B cell (primary cell): ENCODE data around the gene OCA2. TPM values are rescaled to one million over a fixed set of nuclear protein-coding genes. Genes with fewer than 3 reads are reported as not detected.
A peak's percentile ranks its signal among the peaks of the same experiment; 100 is the strongest.

ENCODE experiments used
- ATAC-seq: fragments of 200-7000 bp; cut with Tn5 transposase; one replicate; pipeline ENCODE4 v1.10.0; 2021; ENCODE audit warnings: low read depth, mild to moderate bottlenecking, moderate number of reproducible peaks, moderate library complexity
- CTCF ChIA-PET: fragments of 350-600 bp; sonication (Branson Sonifier 250); formaldehyde crosslinking; loops from one replicate; lab custom pipeline; 2021; ENCODE audit warnings: antibody characterized with exemption, inconsistent platforms; lab: Charles Lee
- POLR2A ChIA-PET: fragments of 350-600 bp; sonication (Branson Sonifier 250); formaldehyde crosslinking; loops from one replicate; lab custom pipeline; 2021; ENCODE audit warnings: antibody characterized with exemption; lab: Charles Lee
- DNase-seq: peaks from one replicate; pipeline ENCODE4 v3.0.0; 2013
- H2AFZ ChIP-seq: 2 replicates; pipeline ENCODE4 v1.6.1; 2012; ENCODE audit warnings: mild to moderate bottlenecking, low read depth, low read length; ENCODE audit not compliant: insufficient read depth, poor library complexity, severe bottlenecking
- H3K27ac ChIP-seq, 2 donors: 1 replicate in 1 of 2; 2 replicates in 1 of 2; pipeline ENCODE4 v1.5.1; 2012 to 2013; ENCODE audit warnings: low read length in 2 of 2, mild to moderate bottlenecking in 2 of 2, moderate library complexity in 1 of 2
- H3K27me3 ChIP-seq, 4 experiments: fragments of 200-600 bp in 1 of 4; sonication (generic) in 1 of 4; replicated peaks in 1 of 4; 1 replicate in 2 of 4; 2 replicates in 2 of 4; pipeline versions ENCODE4 v1.6.1 to v1.7.0; 2013 to 2016; ENCODE audit warnings: low read length in 3 of 4, mild to moderate bottlenecking in 2 of 4, mixed read lengths in 1 of 4, moderate library complexity in 1 of 4; ENCODE audit not compliant: insufficient read depth in 4 of 4, control insufficient read depth in 3 of 4; ENCODE audit errors: control extremely low read depth in 1 of 4
- H3K36me3 ChIP-seq, 2 experiments: replicated peaks in 1 of 2; 1 replicate in 1 of 2; 2 replicates in 1 of 2; pipeline versions ENCODE4 v1.6.1 to v1.7.1; 2013; ENCODE audit warnings: low read length in 1 of 2; ENCODE audit not compliant: insufficient read depth in 2 of 2, control insufficient read depth in 1 of 2; ENCODE audit errors: control extremely low read depth in 1 of 2, extremely low read depth in 1 of 2
- H3K4me1 ChIP-seq, 2 donors: fragments of 200-600 bp in 1 of 2; sonication (generic) in 1 of 2; 1 replicate in 1 of 2; 2 replicates in 1 of 2; pipeline versions ENCODE4 v1.5.1 to v1.6.1; 2013 to 2017; ENCODE audit warnings: low read length in 2 of 2; ENCODE audit not compliant: control insufficient read depth in 2 of 2, insufficient read depth in 2 of 2
- H3K4me2 ChIP-seq: replicated peaks from 2 replicates; pipeline ENCODE3; 2012; ENCODE audit warnings: mild to moderate bottlenecking, low read depth, low read length; ENCODE audit not compliant: poor library complexity, severe bottlenecking
- H3K4me3 ChIP-seq, 5 experiments: fragments of 200-600 bp in 1 of 5; sonication (generic) in 1 of 5; 1 replicate in 3 of 5; 2 replicates in 2 of 5; pipeline versions ENCODE4 v1.5.1 to v1.7.0; 2011 to 2016; ENCODE audit warnings: low read length in 4 of 5, mild to moderate bottlenecking in 4 of 5, low read depth in 2 of 5, control low read depth in 1 of 5, moderate library complexity in 1 of 5; ENCODE audit not compliant: insufficient read depth in 1 of 5; ENCODE audit errors: control extremely low read depth in 1 of 5, extremely low read depth in 1 of 5
- H3K79me2 ChIP-seq: fragments of 200-600 bp; sonication (generic); one replicate; pipeline ENCODE4 v1.6.0; 2016; ENCODE audit warnings: low read length; ENCODE audit not compliant: control insufficient read depth, insufficient read depth
- H3K9ac ChIP-seq: fragments of 200-600 bp; sonication (generic); 2 replicates; pipeline ENCODE4 v1.6.1; 2017; ENCODE audit warnings: mild to moderate bottlenecking, low read length, moderate library complexity
- H3K9me3 ChIP-seq, 3 donors: one replicate each; pipeline versions ENCODE4 v1.6.1 to v1.7.1; 2013; ENCODE audit warnings: low read length in 2 of 3; ENCODE audit not compliant: control insufficient read depth in 2 of 3, insufficient read depth in 1 of 3; ENCODE audit errors: control extremely low read depth in 1 of 3
- H4K20me1 ChIP-seq: 2 replicates; pipeline ENCODE4 v1.6.0; 2012; ENCODE audit warnings: mild to moderate bottlenecking, low read length; ENCODE audit not compliant: insufficient read depth, control insufficient read depth, poor library complexity, severe bottlenecking
- H3K27ac Mint-ChIP-seq: one replicate; pipeline ENCODE4 v1.8.0; 2021; ENCODE audit warnings: mixed read lengths
- H3K27me3 Mint-ChIP-seq: one replicate; pipeline ENCODE4 v1.8.0; 2021; ENCODE audit warnings: mixed read lengths
- H3K4me1 Mint-ChIP-seq: one replicate; pipeline ENCODE4 v1.8.0; 2021; ENCODE audit warnings: mixed read lengths
- H3K4me3 Mint-ChIP-seq: one replicate; pipeline ENCODE4 v1.8.0; 2021; ENCODE audit warnings: mixed read lengths
- H3K9me3 Mint-ChIP-seq: one replicate; pipeline ENCODE4 v1.8.0; 2022; ENCODE audit warnings: mixed read lengths; ENCODE audit not compliant: insufficient read depth
- EZH2 ChIP-seq: IDR thresholded peaks from 2 replicates; pipeline ENCODE4 v1.6.1; 2012; ENCODE audit warnings: borderline replicate concordance, low read depth, mild to moderate bottlenecking, moderate library complexity, low read length; ENCODE audit not compliant: insufficient read depth, poor library complexity, severe bottlenecking
- WGBS: methylation state at CpG from one replicate; pipeline ENCODE4 v1.1.5; 2013; ENCODE audit warnings: missing lambda C conversion rate; ENCODE audit not compliant: insufficient coverage; 5-methylcytosine and 5-hydroxymethylcytosine counted together
- intact Hi-C: fragments of 100-400 bp; cut with micrococcal nuclease; formaldehyde crosslinking; loops from one replicate; pipeline ENCODE4 v1.10.0; 2022
- polyA plus RNA-seq: library from polyadenylated mRNA; depleted of rRNA; stranded (reverse); fragments of >200 nt; gene quantifications from 2 replicates; pipeline ENCODE4 v1.2.3, GENCODE V29; 2012
- total RNA-seq, 2 donors: library from RNA; stranded (reverse); fragments of 120-200 nt in 1 of 2; gene quantifications; 1 replicate in 1 of 2; 2 replicates in 1 of 2; pipeline versions ENCODE4 v1.2.3 to v1.2.4, GENCODE V29; 2013 to 2022
- TF ChIP-seq, protein P1 (sequence below): fragments of 200-600 bp; IDR thresholded peaks from one replicate; pipeline ENCODE4 v1.8.0; 2022; ENCODE audit warnings: antibody characterized with exemption, mild to moderate bottlenecking

OCA2 gene
- total and polyA plus RNA-seq, 2 donors (not counting 1 experiment from before 2014, with no cell fraction given): 0.12 TPM; not detected in 1

DNA sequence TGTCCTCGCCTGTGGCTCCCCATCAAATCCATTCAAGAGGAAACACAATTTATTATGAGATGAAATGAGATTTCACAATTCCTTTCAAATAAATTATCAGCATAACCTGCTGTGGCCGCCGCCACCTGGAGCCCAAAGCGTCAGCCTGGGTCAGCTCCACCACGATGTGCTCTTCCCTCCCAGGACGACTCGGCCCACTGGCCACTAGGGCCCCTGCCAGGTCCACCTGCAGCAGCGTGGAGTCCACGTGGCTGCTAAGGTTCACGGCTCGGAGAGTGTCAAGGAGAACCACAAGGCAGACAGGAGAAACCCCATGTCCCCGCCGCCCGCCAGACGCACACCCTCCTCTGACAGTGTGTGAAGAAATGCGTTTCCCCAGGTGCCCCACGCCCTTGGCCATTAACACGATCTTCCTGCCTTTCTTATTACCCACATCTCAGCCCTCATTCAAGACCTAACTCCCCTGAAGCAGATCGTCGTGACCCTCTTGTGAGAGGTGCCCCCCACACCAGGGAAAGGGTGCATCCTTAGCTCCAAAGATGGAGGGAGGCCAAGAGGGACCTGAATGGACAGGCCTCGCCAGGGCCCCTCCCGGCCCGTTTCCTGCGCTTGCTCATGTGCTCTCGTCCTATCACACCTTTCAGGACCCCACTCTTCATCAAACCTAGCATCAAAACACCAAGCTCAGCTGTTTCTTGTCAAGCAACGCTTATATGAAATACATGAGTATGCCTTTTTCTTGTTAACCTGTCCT, 80.6 kb downstream of the OCA2 start:
- H3K9ac ChIP-seq: no peak overlapping the region
- intact Hi-C loops: no loop called here
- H3K4me1 ChIP-seq: no peaks in the 10 kb centered on the region
- no peak overlapping the region for H3K27ac ChIP-seq
- H3K4me2 ChIP-seq: no peak overlapping the region
- H4K20me1 ChIP-seq: no peaks in the 10 kb centered on the region
- TF ChIP-seq, protein P1, sequence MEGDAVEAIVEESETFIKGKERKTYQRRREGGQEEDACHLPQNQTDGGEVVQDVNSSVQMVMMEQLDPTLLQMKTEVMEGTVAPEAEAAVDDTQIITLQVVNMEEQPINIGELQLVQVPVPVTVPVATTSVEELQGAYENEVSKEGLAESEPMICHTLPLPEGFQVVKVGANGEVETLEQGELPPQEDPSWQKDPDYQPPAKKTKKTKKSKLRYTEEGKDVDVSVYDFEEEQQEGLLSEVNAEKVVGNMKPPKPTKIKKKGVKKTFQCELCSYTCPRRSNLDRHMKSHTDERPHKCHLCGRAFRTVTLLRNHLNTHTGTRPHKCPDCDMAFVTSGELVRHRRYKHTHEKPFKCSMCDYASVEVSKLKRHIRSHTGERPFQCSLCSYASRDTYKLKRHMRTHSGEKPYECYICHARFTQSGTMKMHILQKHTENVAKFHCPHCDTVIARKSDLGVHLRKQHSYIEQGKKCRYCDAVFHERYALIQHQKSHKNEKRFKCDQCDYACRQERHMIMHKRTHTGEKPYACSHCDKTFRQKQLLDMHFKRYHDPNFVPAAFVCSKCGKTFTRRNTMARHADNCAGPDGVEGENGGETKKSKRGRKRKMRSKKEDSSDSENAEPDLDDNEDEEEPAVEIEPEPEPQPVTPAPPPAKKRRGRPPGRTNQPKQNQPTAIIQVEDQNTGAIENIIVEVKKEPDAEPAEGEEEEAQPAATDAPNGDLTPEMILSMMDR: no peak
- TF ChIP-seq EZH2: no peak
- 91% methylated on average over 15 of the region's 26 CpGs for WGBS
- H2AFZ ChIP-seq: no peak overlapping the region
- ChIA-PET POLR2A (no interaction called here), CTCF (no interaction called here)
- no peak overlapping the region for H3K4me3 ChIP-seq
- Mint-ChIP-seq H3K27me3 (no peaks in the 10 kb centered on the region), H3K27ac (no peak overlapping the region), H3K9me3 (no peaks in the 10 kb centered on the region), H3K4me3 (no peak overlapping the region), H3K4me1 (no peaks in the 10 kb centered on the region)
- H3K36me3 ChIP-seq: no peaks in the 10 kb centered on the region
- DNase-seq (no peak), ATAC-seq (no peak)
- H3K9me3 ChIP-seq: no peaks in the 10 kb centered on the region
- H3K79me2 ChIP-seq: no peaks in the 10 kb centered on the region
- H3K27me3 ChIP-seq: no peaks in the 10 kb centered on the region

DNA sequence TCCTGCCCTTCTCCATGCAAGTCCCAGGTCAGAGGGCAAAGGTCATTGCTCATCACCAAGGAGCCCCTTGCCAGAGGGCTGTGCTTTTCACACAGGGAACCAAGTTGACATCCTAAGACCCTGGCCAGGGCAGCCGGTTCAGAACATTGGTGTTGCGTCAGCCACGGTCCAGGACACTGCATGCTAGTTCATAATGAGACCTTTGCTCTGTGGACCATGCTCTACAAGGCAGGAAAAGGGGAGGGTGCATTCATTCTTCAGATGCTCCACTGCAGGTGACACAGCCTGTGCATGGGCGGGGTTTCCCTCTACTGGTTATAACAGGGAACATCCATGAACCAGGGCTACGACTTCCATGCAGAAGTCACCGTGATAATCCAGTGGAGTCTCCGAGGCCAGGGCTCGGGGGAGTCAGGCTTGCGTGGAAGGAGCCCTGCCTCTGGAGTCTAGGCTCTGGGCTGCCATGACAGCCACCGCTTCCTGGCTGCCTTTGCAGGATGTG, 81.6 kb downstream of the OCA2 start:
- DNase-seq (peak; percentile 17), ATAC-seq (no peak)
- WGBS: 82% methylated on average over 10 of the region's 10 CpGs
- Histone ChIP-seq H3K4me3 (no peak overlapping the region), H2AFZ (no peak overlapping the region), H3K9me3 (no peaks in the 10 kb centered on the region), H3K27ac (no peak overlapping the region), H4K20me1 (no peaks in the 10 kb centered on the region), H3K79me2 (no peaks in the 10 kb centered on the region), H3K9ac (no peak overlapping the region), H3K4me2 (no peak overlapping the region), H3K36me3 (no peaks in the 10 kb centered on the region), H3K4me1 (no peaks in the 10 kb centered on the region), H3K27me3 (no peaks in the 10 kb centered on the region)
- H3K4me3 Mint-ChIP-seq: no peak overlapping the region
- ChIA-PET CTCF (no interaction called here), POLR2A (no interaction called here)
- H3K27ac Mint-ChIP-seq: no peak overlapping the region
- intact Hi-C loops: no loop called here
- TF ChIP-seq, protein P1: no peak
- TF ChIP-seq EZH2: no peak
- H3K9me3 Mint-ChIP-seq: no peaks in the 10 kb centered on the region
- H3K4me1 Mint-ChIP-seq: no peaks in the 10 kb centered on the region
- no peaks in the 10 kb centered on the region for H3K27me3 Mint-ChIP-seq
